HepG2 (cell line): Measurements from ENCODE around the gene TUBB2B. TPM values are rescaled to one million over a fixed set of nuclear protein-coding genes. Genes with fewer than 3 reads are reported as not detected.

ENCODE experiments used
- CBX2 ChIP-seq, 2 experiments: fragments of 200-600 bp in 1 of 2; sonication (generic); formaldehyde crosslinking in 1 of 2; IDR thresholded peaks; 2 replicates each; pipeline versions ENCODE4 v1.7.0 to v1.8.1; 2018 to 2022; ENCODE audit warnings: low read depth in 2 of 2, low read length in 1 of 2, mild to moderate bottlenecking in 1 of 2, missing genetic modification reagents in 1 of 2
- ELF1 ChIP-seq: sonication (generic); formaldehyde crosslinking; IDR thresholded peaks from 2 replicates; pipeline ENCODE4 v1.4.0; 2020; ENCODE audit warnings: missing genetic modification reagents
- HNRNPK ChIP-seq: fragments of 200-400 bp; formaldehyde crosslinking; IDR thresholded peaks from 2 replicates; pipeline ENCODE4 v1.6.1; 2018; ENCODE audit warnings: low read length, low read depth, moderate library complexity, mild to moderate bottlenecking; ENCODE audit not compliant: poor library complexity, severe bottlenecking
- SKIL ChIP-seq: sonication (generic); formaldehyde crosslinking; IDR thresholded peaks from 2 replicates; pipeline ENCODE4 v1.8.0; 2022; ENCODE audit warnings: missing genetic modification reagents, mild to moderate bottlenecking, moderate library complexity, borderline replicate concordance
- SMYD3 ChIP-seq: sonication (generic); formaldehyde crosslinking; IDR thresholded peaks from 2 replicates; pipeline ENCODE4 v1.8.1; 2023; ENCODE audit warnings: mild to moderate bottlenecking, missing genetic modification reagents
- THRA ChIP-seq: sonication (generic); formaldehyde crosslinking; IDR thresholded peaks from 2 replicates; pipeline ENCODE4 v1.4.0; 2020; ENCODE audit warnings: missing genetic modification reagents, borderline replicate concordance
- U2AF1 ChIP-seq: fragments of 200-400 bp; formaldehyde crosslinking; optimal IDR thresholded peaks from 2 replicates; pipeline ENCODE3; 2017; ENCODE audit warnings: mild to moderate bottlenecking, low read depth, low read length
- ZBTB33 ChIP-seq: sonication (generic); formaldehyde crosslinking; IDR thresholded peaks from 2 replicates; pipeline ENCODE4 v1.4.0; 2020; ENCODE audit warnings: missing genetic modification reagents
- ZC3H4 ChIP-seq: sonication (generic); formaldehyde crosslinking; IDR thresholded peaks from 2 replicates; pipeline ENCODE4 v1.4.0; 2020; ENCODE audit warnings: missing genetic modification reagents, borderline replicate concordance
- ZFP82 ChIP-seq: sonication (generic); formaldehyde crosslinking; IDR thresholded peaks from 2 replicates; pipeline ENCODE4 v1.5.1; 2020; ENCODE audit warnings: mild to moderate bottlenecking, missing genetic modification reagents, borderline replicate concordance
- ZMAT5 ChIP-seq: sonication (generic); formaldehyde crosslinking; IDR thresholded peaks from 2 replicates; pipeline ENCODE4 v1.5.0; 2020; ENCODE audit warnings: mild to moderate bottlenecking, low read depth, missing genetic modification reagents, borderline replicate concordance
- ZNF383 ChIP-seq: sonication (generic); formaldehyde crosslinking; IDR thresholded peaks from 2 replicates; pipeline ENCODE4 v1.4.0; 2020; ENCODE audit warnings: missing genetic modification reagents, mild to moderate bottlenecking, borderline replicate concordance
- ZNF543 ChIP-seq: sonication (generic); formaldehyde crosslinking; IDR thresholded peaks from 2 replicates; pipeline ENCODE4 v1.4.0; 2020; ENCODE audit warnings: mild to moderate bottlenecking, missing genetic modification reagents
- ZNF558 ChIP-seq: sonication (generic); formaldehyde crosslinking; IDR thresholded peaks from 2 replicates; pipeline ENCODE4 v1.9.0; 2022; ENCODE audit warnings: mild to moderate bottlenecking, missing genetic modification reagents, borderline replicate concordance
- ZNF639 ChIP-seq: conservative IDR thresholded peaks from 2 replicates; pipeline ENCODE4 v1.6.1; 2018; ENCODE audit warnings: missing genetic modification reagents
- ZNF713 ChIP-seq: sonication (generic); formaldehyde crosslinking; IDR thresholded peaks from 2 replicates; pipeline ENCODE4 v1.4.0; 2020; ENCODE audit warnings: mild to moderate bottlenecking, missing genetic modification reagents
- ZNF724P ChIP-seq: sonication (generic); formaldehyde crosslinking; IDR thresholded peaks from 2 replicates; pipeline ENCODE4 v1.8.0; 2022; ENCODE audit warnings: missing genetic modification reagents, borderline replicate concordance
- ZNF775 ChIP-seq: sonication (generic); formaldehyde crosslinking; IDR thresholded peaks from 2 replicates; pipeline ENCODE4 v1.4.0; 2020; ENCODE audit warnings: missing genetic modification reagents, mild to moderate bottlenecking, moderate library complexity, borderline replicate concordance
- polyA plus RNA-seq, 8 experiments: library from polyadenylated mRNA; depleted of rRNA in 3 of 8; stranded (reverse) in 7 of 8; unstranded in 1 of 8; fragments of >200 nt; fragmentation: Illumina TruSeq in 4 of 8; extraction: Trizol in 4 of 8; gene quantifications; 2 replicates each; pipeline versions ENCODE4 v1.2.1 to v1.2.3, GENCODE V29; 2011 to 2016; ENCODE audit warnings: low read depth in 4 of 8, missing spikeins in 1 of 8, mixed read lengths in 1 of 8; ENCODE audit not compliant: insufficient read depth in 1 of 8
- total RNA-seq, 5 experiments: library from RNA; depleted of rRNA; stranded (reverse); fragments of >200 nt; fragmentation: Illumina TruSeq; extraction: Trizol; gene quantifications; 2 replicates each; pipeline ENCODE4 v1.2.3, GENCODE V29; 2016; ENCODE audit warnings: low read depth in 1 of 5

Gene TUBB2B
- total and polyA plus RNA-seq, 2 of the 13 experiments (the other 11 are each of a cell fraction or from before 2014, with no cell fraction given) = 10.3 to 23.6 TPM

GRCh38 chr6:3251462-3252314 is 24.2 kb upstream of the TUBB2B start (continued):
- TF ChIP-seq CBX2 (IDR thresholded peaks at IDR 0.05; ENCODE audit: low read depth, low read length) (no peak), CBX2 (CRISPR knock-in tag; IDR thresholded peaks at IDR 0.05; ENCODE audit: low read depth) (no peak), THRA (CRISPR knock-in tag) (peak; percentile 59; the same call in 1 of the 2 replicates), ZMAT5 (no peak; the same call in 1 of the 2 replicates), ZNF558 (CRISPR knock-in tag) (no peak), ZNF775 (CRISPR knock-in tag) (no peak), ZBTB33 (peak; percentile 69; the same call in 1 of the 2 replicates), U2AF1 (no peak), ZNF724P (CRISPR knock-in tag) (no peak), ZFP82 (CRISPR knock-in tag) (peak; percentile 81), SMYD3 (CRISPR knock-in tag) (no peak), ZNF543 (CRISPR knock-in tag) (0 out of 2 replicates have a peak, but pooled peaks have one; percentile 22), ZC3H4 (CRISPR knock-in tag) (no peak), SKIL (CRISPR knock-in tag) (no peak), ZNF383 (CRISPR knock-in tag) (no peak), HNRNPK (no peak), ZNF639 (CRISPR knock-in tag) (0 out of 2 replicates have a peak, but pooled peaks have one; percentile 33), ZNF713 (CRISPR knock-in tag) (no peak), ELF1 (CRISPR knock-in tag) (0 out of 2 replicates have a peak, but pooled peaks have one; percentile 44)
